Measurements from ENCODE around the gene MLPH. TPM values are rescaled to one million over a fixed set of nuclear protein-coding genes. Genes with fewer than 3 reads are reported as not detected.

Gene MLPH
- total and polyA plus RNA-seq, 9 of the 15 experiments (the other 6 are each of a cell fraction or from before 2014, with no cell fraction given), result 0.22 TPM; not detected in 8

DNA sequence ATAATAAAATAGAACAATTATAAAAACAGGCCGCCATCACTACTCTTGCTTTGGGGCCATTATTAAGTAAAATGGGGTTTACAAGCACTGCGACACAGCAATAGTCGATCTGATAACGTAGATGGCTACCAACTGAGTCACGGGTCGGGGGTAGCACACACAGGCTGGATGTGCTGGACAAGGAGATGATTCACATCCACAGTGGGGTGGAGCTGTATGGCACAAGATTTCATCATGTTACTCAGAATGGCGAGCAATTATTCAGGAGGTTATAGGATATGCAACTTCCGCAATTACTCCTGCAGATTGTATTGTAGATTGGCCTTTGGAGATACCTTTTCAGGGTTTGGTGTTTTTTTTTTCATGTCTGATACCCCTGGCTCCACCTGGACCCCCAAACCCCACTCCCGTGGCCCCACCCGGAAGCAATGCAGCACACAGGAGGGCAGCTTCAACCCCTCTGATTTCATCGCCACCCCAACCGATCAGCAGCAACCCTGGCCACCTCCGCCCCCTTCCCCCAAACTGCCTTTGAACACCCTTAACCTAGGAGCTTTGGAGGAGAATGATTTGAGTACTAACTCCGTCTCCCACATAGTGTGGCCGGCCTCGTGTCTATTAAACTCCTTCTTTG lies 21.4 kb upstream of the MLPH start (continued):
- TF ChIP-seq RERE (CRISPR knock-in tag; IDR thresholded peaks at IDR 0.05; ENCODE audit: borderline replicate concordance), result no peak
- no peak for TF ChIP-seq ZNF431 (CRISPR knock-in tag; IDR thresholded peaks at IDR 0.05)
- TF ChIP-seq ZBTB34 (CRISPR knock-in tag; IDR thresholded peaks at IDR 0.05), result no peak
- TF ChIP-seq ZNF586 (CRISPR knock-in tag; conservative IDR thresholded peaks at IDR 0.05), result no peak
- no peak for TF ChIP-seq HMG20B (CRISPR knock-in tag; IDR thresholded peaks at IDR 0.05)
- no peak for TF ChIP-seq ZNF121 (CRISPR knock-in tag; conservative IDR thresholded peaks at IDR 0.05)
- no peak for TF ChIP-seq BRF2 (IDR thresholded peaks at IDR 0.05; ENCODE audit: borderline replicate concordance, insufficient read depth, insufficient read length)
- no peak for TF ChIP-seq RREB1 (CRISPR knock-in tag; IDR thresholded peaks at IDR 0.05)
- peak; percentile 62 for TF ChIP-seq ZEB2 (IDR thresholded peaks at IDR 0.05)
- peak; percentile 37; the same call in 1 of the 2 replicates for TF ChIP-seq NCOA1 (IDR thresholded peaks at IDR 0.05; ENCODE audit: low read depth)
- TF ChIP-seq POLR2H (tag; IDR thresholded peaks at IDR 0.05; ENCODE audit: low read depth), result peak; percentile 48
- TF ChIP-seq POLR2AphosphoS2 (IDR thresholded peaks at IDR 0.05; ENCODE audit: low read length), result no peak
- no peak for TF ChIP-seq PRPF4 (IDR thresholded peaks at IDR 0.05; ENCODE audit: insufficient read depth, low read depth, low read length, poor library complexity, severe bottlenecking)
- TF ChIP-seq MEIS2 (IDR thresholded peaks at IDR 0.05; ENCODE audit: partially characterized antibody), result peak; percentile 59

All from K562 (cell line).